Endothelial cell (in vitro differentiated cells): Measurements from ENCODE around the gene PARP1. TPM values are rescaled to one million over a fixed set of nuclear protein-coding genes. Genes with fewer than 3 reads are reported as not detected.
"Not testable (repeated sequence)": the region's sequence is repeated elsewhere in the genome, so short reads cannot be mapped to it uniquely, and the experiment has no call there.

Experiments
- DNase-seq: peaks from one replicate; pipeline ENCODE4 v3.0.0; 2021; ENCODE audit warnings: low spot score
- H3K27ac Mint-ChIP-seq: one replicate; pipeline ENCODE4 v1.8.0; 2021; ENCODE audit warnings: mixed read lengths, inconsistent platforms; ENCODE audit not compliant: unreplicated experiment
- H3K27me3 Mint-ChIP-seq: one replicate; pipeline ENCODE4 v1.8.0; 2021; ENCODE audit warnings: mild to moderate bottlenecking, moderate library complexity, mixed read lengths, inconsistent platforms; ENCODE audit not compliant: unreplicated experiment
- H3K36me3 Mint-ChIP-seq: one replicate; pipeline ENCODE4 v1.8.0; 2021; ENCODE audit warnings: mild to moderate bottlenecking, low read depth, mixed read lengths, inconsistent platforms; ENCODE audit not compliant: unreplicated experiment
- H3K4me1 Mint-ChIP-seq: one replicate; pipeline ENCODE4 v1.8.0; 2021; ENCODE audit warnings: mild to moderate bottlenecking, mixed read lengths, inconsistent platforms; ENCODE audit not compliant: unreplicated experiment
- H3K4me3 Mint-ChIP-seq: one replicate; pipeline ENCODE4 v1.8.0; 2021; ENCODE audit warnings: mild to moderate bottlenecking, mixed read lengths, inconsistent platforms; ENCODE audit not compliant: unreplicated experiment
- H3K9me3 Mint-ChIP-seq: one replicate; pipeline ENCODE4 v1.8.0; 2021; ENCODE audit warnings: mixed read lengths, inconsistent platforms; ENCODE audit not compliant: unreplicated experiment
- CTCF ChIP-seq: fragments of 200-600 bp; sonication (generic); IDR thresholded peaks from one replicate; pipeline ENCODE4 v1.5.0; 2021; ENCODE audit warnings: antibody characterized with exemption; ENCODE audit not compliant: unreplicated experiment
- total RNA-seq: library from RNA; stranded (reverse); fragmentation: NEBNext Ultra II Directional; extraction: Animal tissue kit (Norgen Biotek cat#: 25700); gene quantifications from one replicate; pipeline ENCODE4 v1.2.1, GENCODE V29; 2021; ENCODE audit not compliant: unreplicated experiment

Gene PARP1
- total RNA-seq, 1 donor from 2014 or later, result 131 TPM

- Mint-ChIP-seq H3K9me3 (no peaks in the 10 kb centered on the region), H3K36me3 (no peaks in the 10 kb centered on the region), H3K27ac (no peak overlapping the region), H3K4me3 (no peak overlapping the region), H3K27me3 (no peaks in the 10 kb centered on the region), H3K4me1 (no peaks in the 10 kb centered on the region)
- DNase-seq, result no peak
- peak; percentile 51 for TF ChIP-seq CTCF
Measured at GRCh38 chr1:226438007-226438406, 30.1 kb upstream of the PARP1 start.

- no peaks in the 10 kb centered on the region for H3K4me1 Mint-ChIP-seq
- H3K27ac Mint-ChIP-seq, result no peak overlapping the region
- H3K36me3 Mint-ChIP-seq, result no peaks in the 10 kb centered on the region
- TF ChIP-seq CTCF, result no peak
- no peak overlapping the region for H3K4me3 Mint-ChIP-seq
- no peaks in the 10 kb centered on the region for H3K9me3 Mint-ChIP-seq
- H3K27me3 Mint-ChIP-seq, result no peaks in the 10 kb centered on the region
- DNase-seq, result no peak
Measured at GRCh38 chr1:226436855-226437491, 29.1 kb upstream of the PARP1 start.

GRCh38 chr1:226436472-226436854, 28.6 kb upstream of the PARP1 start:
- no peak for DNase-seq
- no peaks in the 10 kb centered on the region for H3K9me3 Mint-ChIP-seq
- no peaks in the 10 kb centered on the region for H3K4me1 Mint-ChIP-seq
- no peak overlapping the region for H3K27ac Mint-ChIP-seq
- H3K4me3 Mint-ChIP-seq, result no peak overlapping the region
- TF ChIP-seq CTCF, result no peak
- H3K27me3 Mint-ChIP-seq, result peaks cover 1% of the 10 kb centered on the region
- H3K36me3 Mint-ChIP-seq, result no peaks in the 10 kb centered on the region

- H3K4me1 Mint-ChIP-seq, result no peaks in the 10 kb centered on the region
- H3K27ac Mint-ChIP-seq, result no peak overlapping the region
- DNase-seq, result no peak
- H3K4me3 Mint-ChIP-seq, result no peak overlapping the region
- peaks cover 2% of the 10 kb centered on the region for H3K27me3 Mint-ChIP-seq
- TF ChIP-seq CTCF, result no peak
- H3K36me3 Mint-ChIP-seq, result no peaks in the 10 kb centered on the region
- no peaks in the 10 kb centered on the region for H3K9me3 Mint-ChIP-seq
Measured at GRCh38 chr1:226433341-226433720, 25.4 kb upstream of the PARP1 start.

- Mint-ChIP-seq H3K4me3 (no peak overlapping the region), H3K36me3 (no peaks in the 10 kb centered on the region), H3K27me3 (peaks cover 2% of the 10 kb centered on the region), H3K27ac (no peak overlapping the region), H3K4me1 (no peaks in the 10 kb centered on the region), H3K9me3 (no peaks in the 10 kb centered on the region)
- no peak for TF ChIP-seq CTCF
- DNase-seq, result no peak
Measured at GRCh38 chr1:226432586-226433340, 24.9 kb upstream of the PARP1 start.

- DNase-seq, H3K9me3 Mint-ChIP-seq, H3K4me1 Mint-ChIP-seq, H3K36me3 Mint-ChIP-seq, H3K4me3 Mint-ChIP-seq, H3K27me3 Mint-ChIP-seq, H3K27ac Mint-ChIP-seq: not testable (repeated sequence)
Measured at GRCh38 chr1:226431898-226432297, 24.0 kb upstream of the PARP1 start.
